Smooth muscle cell (in vitro differentiated cells): ENCODE results near the gene CD86. TPM values are rescaled to one million over a fixed set of nuclear protein-coding genes. Genes with fewer than 3 reads are reported as not detected.

Experiments
- DNase-seq: peaks from one replicate; lab custom pipeline; 2025; ENCODE audit not compliant: unreplicated experiment; lab: John Stamatoyannopoulos, UW
- H2AFZ ChIP-seq: fragments of 200-600 bp; sonication (generic); 2 replicates; pipeline ENCODE4 v1.6.0; 2016; ENCODE audit warnings: antibody characterized with exemption, low read depth, mild to moderate bottlenecking
- H3F3A ChIP-seq: fragments of 200-600 bp; sonication (generic); 2 replicates; pipeline ENCODE4 v1.6.0; 2017; ENCODE audit warnings: antibody characterized with exemption, low read depth
- H3K27ac ChIP-seq: fragments of 200-600 bp; sonication (generic); 2 replicates; pipeline ENCODE4 v1.5.1; 2016; ENCODE audit warnings: low read depth, mild to moderate bottlenecking
- H3K27me3 ChIP-seq: fragments of 200-600 bp; sonication (generic); 2 replicates; pipeline ENCODE4 v1.6.1; 2016; ENCODE audit warnings: low read depth, mild to moderate bottlenecking
- H3K36me3 ChIP-seq: fragments of 200-600 bp; sonication (generic); 2 replicates; pipeline ENCODE4 v1.5.1; 2016; ENCODE audit warnings: low read depth
- H3K4me1 ChIP-seq: fragments of 200-600 bp; sonication (generic); 2 replicates; pipeline ENCODE4 v1.5.1; 2016; ENCODE audit warnings: low read depth
- H3K4me2 ChIP-seq: fragments of 200-600 bp; sonication (generic); 2 replicates; pipeline ENCODE4 v1.6.0; 2016; ENCODE audit warnings: mild to moderate bottlenecking
- H3K4me3 ChIP-seq: fragments of 200-600 bp; sonication (generic); 2 replicates; pipeline ENCODE4 v1.5.1; 2016; ENCODE audit warnings: mild to moderate bottlenecking
- H3K79me2 ChIP-seq: fragments of 200-600 bp; sonication (generic); 2 replicates; pipeline ENCODE4 v1.6.0; 2016; ENCODE audit warnings: low read depth, mild to moderate bottlenecking
- H3K9ac ChIP-seq: fragments of 200-600 bp; sonication (generic); 2 replicates; pipeline ENCODE4 v1.6.0; 2016; ENCODE audit warnings: low read depth
- H3K9me3 ChIP-seq: fragments of 200-600 bp; sonication (generic); replicated peaks from 2 replicates; pipeline ENCODE4 v1.5.1; 2016; ENCODE audit warnings: low read depth
- H4K20me1 ChIP-seq: fragments of 200-600 bp; sonication (generic); 2 replicates; pipeline ENCODE4 v1.6.0; 2016; ENCODE audit warnings: low read depth
- WGBS: methylation state at CpG from one replicate; pipeline ENCODE4 v1.1.7; 2016; ENCODE audit warnings: low lambda C conversion rate; 5-methylcytosine and 5-hydroxymethylcytosine counted together
- polyA plus RNA-seq: library from polyadenylated mRNA; unstranded; fragments of >200 nt; fragmentation: Nextera tagmentation; extraction: Ambion mirVana; gene quantifications from 2 replicates; pipeline ENCODE4 v1.2.1, GENCODE V29; 2016
- total RNA-seq: library from RNA; depleted of rRNA; stranded (reverse); fragments of >200 nt; gene quantifications from 2 replicates; pipeline ENCODE4 v1.2.3, GENCODE V29; 2014
- TF ChIP-seq, protein P1 (sequence below): fragments of 200-600 bp; sonication (generic); IDR thresholded peaks from 2 replicates; pipeline ENCODE4 v1.5.1; 2017; ENCODE audit warnings: borderline replicate concordance, mild to moderate bottlenecking, antibody characterized with exemption; ENCODE audit not compliant: insufficient read depth, poor library complexity, severe bottlenecking

CD86 gene, protein sequence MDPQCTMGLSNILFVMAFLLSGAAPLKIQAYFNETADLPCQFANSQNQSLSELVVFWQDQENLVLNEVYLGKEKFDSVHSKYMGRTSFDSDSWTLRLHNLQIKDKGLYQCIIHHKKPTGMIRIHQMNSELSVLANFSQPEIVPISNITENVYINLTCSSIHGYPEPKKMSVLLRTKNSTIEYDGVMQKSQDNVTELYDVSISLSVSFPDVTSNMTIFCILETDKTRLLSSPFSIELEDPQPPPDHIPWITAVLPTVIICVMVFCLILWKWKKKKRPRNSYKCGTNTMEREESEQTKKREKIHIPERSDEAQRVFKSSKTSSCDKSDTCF
- total RNA-seq: not detected in 2 replicates
- polyA plus RNA-seq: not detected in 2 replicates

DNA sequence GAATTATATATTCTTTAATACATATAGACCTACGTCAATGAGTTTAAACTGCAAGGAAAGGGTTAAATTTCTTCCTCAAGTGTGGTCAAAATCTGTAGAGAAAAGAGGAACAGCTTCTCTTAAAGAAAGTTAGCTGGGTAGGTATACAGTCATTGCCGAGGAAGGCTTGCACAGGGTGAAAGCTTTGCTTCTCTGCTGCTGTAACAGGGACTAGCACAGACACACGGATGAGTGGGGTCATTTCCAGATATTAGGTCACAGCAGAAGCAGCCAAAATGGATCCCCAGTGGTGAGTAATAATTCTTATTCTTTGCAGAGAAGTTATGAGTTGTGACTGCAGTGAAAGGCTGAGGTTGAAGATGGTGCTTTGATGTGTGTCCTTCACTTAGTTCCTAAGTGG, at the start of gene CD86:
CD86 (plus strand) TSS at position 148 of the 400 bp plus-strand sequence; CDS start at position 276, 128 bp downstream.
- Histone ChIP-seq H3K27me3 (no peaks in the 10 kb centered on the region), H3F3A (no peaks in the 10 kb centered on the region), H3K4me2 (no peak within 1 kb of the TSS), H3K4me1 (no peaks in the 10 kb centered on the region), H3K9me3 (no peaks in the 10 kb centered on the region), H3K4me3 (no peak within 1 kb of the TSS), H4K20me1 (no peaks in the 10 kb centered on the region), H3K9ac (no peak within 1 kb of the TSS), H3K27ac (no peak within 1 kb of the TSS), H3K79me2 (no peaks in the 10 kb centered on the region), H3K36me3 (no peaks in the 10 kb centered on the region), H2AFZ (no peak within 1 kb of the TSS)
- 72% methylated on average over 3 of the region's 3 CpGs for WGBS
- TF ChIP-seq, protein P1, sequence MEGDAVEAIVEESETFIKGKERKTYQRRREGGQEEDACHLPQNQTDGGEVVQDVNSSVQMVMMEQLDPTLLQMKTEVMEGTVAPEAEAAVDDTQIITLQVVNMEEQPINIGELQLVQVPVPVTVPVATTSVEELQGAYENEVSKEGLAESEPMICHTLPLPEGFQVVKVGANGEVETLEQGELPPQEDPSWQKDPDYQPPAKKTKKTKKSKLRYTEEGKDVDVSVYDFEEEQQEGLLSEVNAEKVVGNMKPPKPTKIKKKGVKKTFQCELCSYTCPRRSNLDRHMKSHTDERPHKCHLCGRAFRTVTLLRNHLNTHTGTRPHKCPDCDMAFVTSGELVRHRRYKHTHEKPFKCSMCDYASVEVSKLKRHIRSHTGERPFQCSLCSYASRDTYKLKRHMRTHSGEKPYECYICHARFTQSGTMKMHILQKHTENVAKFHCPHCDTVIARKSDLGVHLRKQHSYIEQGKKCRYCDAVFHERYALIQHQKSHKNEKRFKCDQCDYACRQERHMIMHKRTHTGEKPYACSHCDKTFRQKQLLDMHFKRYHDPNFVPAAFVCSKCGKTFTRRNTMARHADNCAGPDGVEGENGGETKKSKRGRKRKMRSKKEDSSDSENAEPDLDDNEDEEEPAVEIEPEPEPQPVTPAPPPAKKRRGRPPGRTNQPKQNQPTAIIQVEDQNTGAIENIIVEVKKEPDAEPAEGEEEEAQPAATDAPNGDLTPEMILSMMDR: no peak
- DNase-seq: no peak

DNA sequence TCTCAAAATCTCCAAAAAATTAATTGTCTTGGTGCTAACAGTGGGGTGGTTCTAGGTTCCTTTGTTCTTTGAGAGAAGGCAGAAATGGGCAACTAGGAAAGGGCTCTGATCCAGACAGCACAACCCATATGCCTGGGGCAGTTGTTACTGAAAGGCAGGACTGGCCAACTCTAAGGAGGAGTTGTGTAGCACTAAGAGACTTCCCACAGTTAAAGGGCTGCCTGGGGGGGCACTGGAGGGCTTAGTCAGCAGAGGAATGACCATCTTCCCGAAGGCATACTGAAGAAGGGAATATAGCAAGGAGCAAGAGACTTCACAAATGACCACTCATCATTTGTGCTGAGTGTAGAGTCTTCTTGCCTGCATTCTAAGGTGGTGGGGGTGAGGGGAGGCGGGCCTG, 48.9 kb upstream of the CD86 start:
- H3K4me3 ChIP-seq: no peak overlapping the region
- no peak overlapping the region for H3K9ac ChIP-seq
- DNase-seq: no peak
- H3K4me2 ChIP-seq: no peak overlapping the region
- no peaks in the 10 kb centered on the region for H3K36me3 ChIP-seq
- WGBS: 80% methylated on average over 2 of the region's 2 CpGs
- H3K79me2 ChIP-seq: no peaks in the 10 kb centered on the region
- H4K20me1 ChIP-seq: no peaks in the 10 kb centered on the region
- no peaks in the 10 kb centered on the region for H3F3A ChIP-seq
- H3K4me1 ChIP-seq: peaks cover 5% of the 10 kb centered on the region
- no peaks in the 10 kb centered on the region for H3K9me3 ChIP-seq
- peak overlapping the region; percentile 36 for H2AFZ ChIP-seq
- TF ChIP-seq, protein P1: no peak
- no peak overlapping the region for H3K27ac ChIP-seq
- no peaks in the 10 kb centered on the region for H3K27me3 ChIP-seq

DNA sequence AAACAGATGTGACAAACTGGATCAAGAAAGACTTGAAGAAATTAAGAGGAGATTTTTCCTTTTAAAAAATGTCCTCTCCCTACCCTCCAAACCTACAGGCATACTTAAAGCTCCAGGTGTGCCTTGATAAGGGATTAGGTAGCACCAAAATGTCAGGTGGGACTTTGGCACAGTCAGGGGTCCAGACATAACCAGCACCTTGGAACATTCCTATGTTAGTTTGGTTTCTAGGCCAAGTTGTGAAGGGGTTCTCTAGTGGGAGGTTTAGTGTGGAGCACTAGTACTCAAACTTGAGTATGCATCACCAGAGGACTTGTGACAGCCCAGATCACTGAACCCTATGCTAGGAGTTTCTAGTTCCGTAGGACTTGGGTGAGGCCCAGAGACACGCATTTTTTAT, 47.0 kb upstream of the CD86 start:
- Histone ChIP-seq H3K9me3 (no peaks in the 10 kb centered on the region), H3F3A (no peaks in the 10 kb centered on the region), H3K4me2 (no peak overlapping the region), H3K4me1 (peaks cover 4% of the 10 kb centered on the region), H3K27ac (no peak overlapping the region), H3K9ac (no peak overlapping the region), H3K4me3 (no peak overlapping the region), H3K27me3 (no peaks in the 10 kb centered on the region), H2AFZ (no peak overlapping the region), H4K20me1 (no peaks in the 10 kb centered on the region), H3K36me3 (no peaks in the 10 kb centered on the region), H3K79me2 (no peaks in the 10 kb centered on the region)
- no peak for DNase-seq
- TF ChIP-seq, protein P1: no peak
- WGBS: 91% methylated on average over 2 of the region's 2 CpGs

DNA sequence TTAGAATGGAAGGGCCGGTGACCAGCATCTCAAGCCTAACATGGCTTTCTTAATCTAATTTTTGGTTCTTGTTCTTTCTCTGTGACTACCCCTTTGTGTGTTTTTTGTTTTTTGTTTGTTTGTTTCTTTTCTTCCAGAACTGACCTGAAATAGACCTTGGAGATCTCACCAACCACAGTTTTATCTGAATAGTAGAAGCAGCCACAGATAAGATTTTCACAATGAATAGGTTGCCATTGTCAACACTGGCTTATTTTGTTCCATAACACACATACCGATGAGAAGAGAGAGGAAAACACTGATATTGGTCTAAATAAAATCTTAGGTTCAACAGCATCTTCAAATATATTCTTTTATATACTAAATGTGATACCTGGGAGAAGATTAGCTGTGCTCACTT, 44.7 kb upstream of the CD86 start:
- H2AFZ ChIP-seq: no peak overlapping the region
- H3F3A ChIP-seq: no peaks in the 10 kb centered on the region
- 82% methylated on average over 2 of the region's 2 CpGs for WGBS
- no peak overlapping the region for H3K27ac ChIP-seq
- no peaks in the 10 kb centered on the region for H3K4me1 ChIP-seq
- no peaks in the 10 kb centered on the region for H3K36me3 ChIP-seq
- H3K9ac ChIP-seq: no peak overlapping the region
- H3K9me3 ChIP-seq: no peaks in the 10 kb centered on the region
- H4K20me1 ChIP-seq: no peaks in the 10 kb centered on the region
- TF ChIP-seq, protein P1: no peak
- DNase-seq: no peak
- H3K4me2 ChIP-seq: no peak overlapping the region
- no peak overlapping the region for H3K4me3 ChIP-seq
- no peaks in the 10 kb centered on the region for H3K27me3 ChIP-seq
- H3K79me2 ChIP-seq: no peaks in the 10 kb centered on the region
